ENCODE data around the gene ADAMTS19. TPM values are rescaled to one million over a fixed set of nuclear protein-coding genes. Genes with fewer than 3 reads are reported as not detected.
A peak's percentile ranks its signal among the peaks of the same experiment; 100 is the strongest.

ADAMTS19 gene
- total RNA-seq, 2 donors from 2014 or later = 26.2 to 34.6 TPM

GRCh38 chr5:129481161-129481560 is 21.1 kb downstream of the ADAMTS19 start:
- WGBS, 2 experiments (ENCODE audit: insufficient coverage in 1 of 2, insufficient read length in 1 of 2) = 37% methylated on average over 2 of the region's 3 CpGs; no CpG with 5 or more reads in 1 of the 2 experiments
- peak overlapping the region; percentile 89 for H3K27ac Mint-ChIP-seq
- H3K4me3 Mint-ChIP-seq = no peak overlapping the region
- Histone ChIP-seq H3K27ac (ENCODE audit: low read depth, low read length) (no peak overlapping the region), H3K4me3 (ENCODE audit: low read length) (no peak overlapping the region), H3K27me3 (ENCODE audit: control insufficient read depth, insufficient read depth, low read length, poor library complexity, severe bottlenecking) (no peaks in the 10 kb centered on the region), H3K9me3 (ENCODE audit: control insufficient read depth, low read length) (no peaks in the 10 kb centered on the region), H3K36me3 (ENCODE audit: control insufficient read depth, insufficient read depth, low read length) (no peaks in the 10 kb centered on the region), H3K9ac (ENCODE audit: extremely low read depth, low read length, poor library complexity, severe bottlenecking) (no peak overlapping the region), H3K4me1 (ENCODE audit: control insufficient read depth, insufficient read depth, low read length) (no peaks in the 10 kb centered on the region)
- peaks cover 15% of the 10 kb centered on the region for H3K4me1 Mint-ChIP-seq
- DNase-seq = peak; percentile 83
- H3K36me3 Mint-ChIP-seq (ENCODE audit: low read depth) = peaks cover 13% of the 10 kb centered on the region
- H3K9me3 Mint-ChIP-seq = no peaks in the 10 kb centered on the region
- H3K27me3 Mint-ChIP-seq (ENCODE audit: insufficient read depth) = no peaks in the 10 kb centered on the region
- TF ChIP-seq CTCF (conservative IDR thresholded peaks at IDR 0.05) = peak; percentile 14

DNA sequence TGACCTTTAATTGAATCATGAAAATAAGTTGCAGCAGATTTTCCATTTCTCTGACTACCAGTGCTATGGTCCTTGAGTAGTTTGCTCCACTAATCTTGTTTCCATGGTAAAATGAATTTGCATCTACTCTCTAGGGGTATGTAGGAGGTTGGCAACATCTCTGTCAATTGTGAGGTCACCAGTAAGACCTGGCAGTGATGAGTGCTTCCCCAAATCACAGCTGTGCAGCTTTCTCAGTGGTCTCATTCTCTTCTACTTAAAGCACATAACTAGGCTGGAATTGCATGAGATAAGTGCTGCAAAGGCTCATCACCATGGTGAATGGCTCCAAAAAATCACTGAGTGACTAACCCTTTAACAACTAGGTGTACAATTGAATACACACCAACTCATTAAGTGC is 36.3 kb downstream of the ADAMTS19 start:
- TF ChIP-seq CTCF (conservative IDR thresholded peaks at IDR 0.05) = no peak
- no peak overlapping the region for H3K27ac Mint-ChIP-seq
- H3K4me3 ChIP-seq (ENCODE audit: low read length) = no peak overlapping the region

GRCh38 chr5:129496864-129497595 is 36.9 kb downstream of the ADAMTS19 start:
- H3K4me3 ChIP-seq (ENCODE audit: low read length) = no peak overlapping the region

More for the DNA sequence above, 36.3 kb downstream of the ADAMTS19 start:
- Histone ChIP-seq H3K9me3 (ENCODE audit: control insufficient read depth, low read length) (no peaks in the 10 kb centered on the region), H3K9ac (ENCODE audit: extremely low read depth, low read length, poor library complexity, severe bottlenecking) (no peak overlapping the region), H3K27ac (ENCODE audit: low read depth, low read length) (no peak overlapping the region), H3K4me1 (ENCODE audit: control insufficient read depth, insufficient read depth, low read length) (no peaks in the 10 kb centered on the region), H3K27me3 (ENCODE audit: control insufficient read depth, insufficient read depth, low read length, poor library complexity, severe bottlenecking) (no peaks in the 10 kb centered on the region), H3K36me3 (ENCODE audit: control insufficient read depth, insufficient read depth, low read length) (no peaks in the 10 kb centered on the region)
- DNase-seq = no peak
- Mint-ChIP-seq H3K4me1 (no peaks in the 10 kb centered on the region), H3K36me3 (ENCODE audit: low read depth) (peaks cover 4% of the 10 kb centered on the region), H3K9me3 (no peaks in the 10 kb centered on the region), H3K27me3 (ENCODE audit: insufficient read depth) (no peaks in the 10 kb centered on the region), H3K4me3 (no peak overlapping the region)

More at GRCh38 chr5:129496864-129497595, 36.9 kb downstream of the ADAMTS19 start:
- Mint-ChIP-seq H3K36me3 (ENCODE audit: low read depth) (peaks cover 2% of the 10 kb centered on the region), H3K4me1 (no peaks in the 10 kb centered on the region), H3K4me3 (no peak overlapping the region), H3K9me3 (no peaks in the 10 kb centered on the region), H3K27me3 (ENCODE audit: insufficient read depth) (no peaks in the 10 kb centered on the region), H3K27ac (no peak overlapping the region)
- Histone ChIP-seq H3K9me3 (ENCODE audit: control insufficient read depth, low read length) (no peaks in the 10 kb centered on the region), H3K27ac (ENCODE audit: low read depth, low read length) (no peak overlapping the region), H3K36me3 (ENCODE audit: control insufficient read depth, insufficient read depth, low read length) (no peaks in the 10 kb centered on the region), H3K9ac (ENCODE audit: extremely low read depth, low read length, poor library complexity, severe bottlenecking) (no peak overlapping the region), H3K27me3 (ENCODE audit: control insufficient read depth, insufficient read depth, low read length, poor library complexity, severe bottlenecking) (no peaks in the 10 kb centered on the region), H3K4me1 (ENCODE audit: control insufficient read depth, insufficient read depth, low read length) (no peaks in the 10 kb centered on the region)
- WGBS, 2 experiments (ENCODE audit: insufficient coverage in 1 of 2, insufficient read length in 1 of 2) = 96% methylated on average over 3 of the region's 3 CpGs; no CpG with 5 or more reads in 1 of the 2 experiments
- no peak for TF ChIP-seq CTCF (conservative IDR thresholded peaks at IDR 0.05)
- DNase-seq = no peak

Measured in endodermal cell (in vitro differentiated cells).